DND-41 (cell line): ENCODE data around the gene IKZF2.

ENCODE experiments used
- ATAC-seq: fragments of 200-7000 bp; cut with Tn5 transposase; 3 replicates; pipeline ENCODE4 v1.9.1; 2021; ENCODE audit warnings: low read depth; ENCODE audit not compliant: insufficient read depth
- DNase-seq: peaks from one replicate; pipeline ENCODE4 v3.0.0-alpha.2; 2020
- H2AFZ ChIP-seq: 2 replicates; pipeline ENCODE4 v1.6.0; 2012; ENCODE audit warnings: low read depth, low read length
- H3K27ac ChIP-seq: 2 replicates; pipeline ENCODE4 v1.5.1; 2012; ENCODE audit warnings: low read length, inconsistent platforms
- H3K27me3 ChIP-seq: fragments of 200-600 bp; sonication (generic); 2 replicates; pipeline ENCODE4 v1.6.0; 2012; ENCODE audit warnings: low read length, mild to moderate bottlenecking, inconsistent platforms; ENCODE audit not compliant: insufficient read depth, poor library complexity
- H3K36me3 ChIP-seq: 2 replicates; pipeline ENCODE4 v1.5.1; 2012; ENCODE audit warnings: low read length, inconsistent platforms; ENCODE audit not compliant: insufficient read depth
- H3K4me1 ChIP-seq: 2 replicates; pipeline ENCODE4 v1.5.1; 2012; ENCODE audit warnings: mild to moderate bottlenecking, low read length; ENCODE audit not compliant: insufficient read depth
- H3K4me2 ChIP-seq: 2 replicates; pipeline ENCODE4 v1.6.0; 2012; ENCODE audit warnings: mild to moderate bottlenecking, moderate library complexity, low read length, inconsistent platforms; ENCODE audit not compliant: insufficient read depth
- H3K4me3 ChIP-seq, 2 experiments: fragments of 200-600 bp in 1 of 2; shearing (Covaris generic) in 1 of 2; 2 replicates each; pipeline ENCODE4 v1.5.1; 2012 to 2016; ENCODE audit warnings: inconsistent platforms in 2 of 2, low read length in 2 of 2, mild to moderate bottlenecking in 2 of 2, low read depth in 1 of 2, moderate library complexity in 1 of 2
- H3K79me2 ChIP-seq: 2 replicates; pipeline ENCODE4 v1.6.0; 2012; ENCODE audit warnings: low read length, inconsistent platforms; ENCODE audit not compliant: insufficient read depth
- H3K9ac ChIP-seq: 2 replicates; pipeline ENCODE4 v1.6.0; 2012; ENCODE audit warnings: low read depth, mild to moderate bottlenecking, inconsistent platforms, low read length, moderate library complexity
- H3K9me3 ChIP-seq: 2 replicates; pipeline ENCODE4 v1.5.1; 2012; ENCODE audit warnings: low read length, moderate library complexity, mild to moderate bottlenecking, inconsistent platforms; ENCODE audit not compliant: insufficient read depth, severe bottlenecking
- H4K20me1 ChIP-seq: 2 replicates; pipeline ENCODE4 v1.6.0; 2012; ENCODE audit warnings: low read length; ENCODE audit not compliant: insufficient read depth
- CTCF ChIP-seq: IDR thresholded peaks from 2 replicates; pipeline ENCODE4 v1.5.1; 2012; ENCODE audit warnings: borderline replicate concordance, low read length, moderate library complexity, mild to moderate bottlenecking; ENCODE audit not compliant: poor library complexity, severe bottlenecking; ENCODE audit errors: extremely low read depth
- EZH2 ChIP-seq: IDR thresholded peaks from 3 replicates; pipeline ENCODE4 v1.6.1; 2012; ENCODE audit warnings: borderline replicate concordance, low read depth, mild to moderate bottlenecking, moderate library complexity, low read length, inconsistent platforms; ENCODE audit not compliant: severe bottlenecking

The IKZF2 gene

GRCh38 chr2:212961255-212961654 is 190.2 kb downstream of the IKZF2 start:
- DNase-seq = no peak
- Histone ChIP-seq H3K36me3 (peaks cover 7% of the 10 kb centered on the region), H3K9me3 (no peaks in the 10 kb centered on the region), H3K4me3 (no peak overlapping the region), H3K27me3 (no peaks in the 10 kb centered on the region), H4K20me1 (no peaks in the 10 kb centered on the region), H3K79me2 (no peaks in the 10 kb centered on the region), H3K4me1 (peaks cover 58% of the 10 kb centered on the region), H3K9ac (no peak overlapping the region), H3K4me2 (no peak overlapping the region), H2AFZ (no peak overlapping the region), H3K27ac (peak overlapping the region; percentile 32)
- no peak for TF ChIP-seq CTCF
- TF ChIP-seq EZH2 = no peak
- ATAC-seq = no peak

DNA sequence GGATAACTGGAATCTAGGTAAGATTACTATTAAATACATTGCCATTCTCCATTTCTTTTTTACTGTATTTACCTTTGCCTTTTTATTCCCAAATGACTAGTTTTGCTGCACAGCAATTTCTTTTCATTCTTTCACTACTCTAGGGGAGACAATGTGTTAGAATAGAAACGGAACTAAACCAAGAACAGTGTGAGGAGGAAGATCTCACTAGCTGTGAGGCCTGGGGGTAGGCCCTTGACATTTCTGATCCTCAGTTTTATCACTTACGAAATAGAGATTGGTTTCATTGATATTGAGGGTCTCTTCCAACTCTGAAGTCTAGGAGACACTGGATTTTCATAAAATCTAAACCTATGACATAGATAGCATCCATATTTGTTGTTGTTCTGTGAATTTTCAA is 191.1 kb downstream of the IKZF2 start:
- peak overlapping the region; percentile 82 for H3K27ac ChIP-seq
- H2AFZ ChIP-seq = no peak overlapping the region
- DNase-seq = no peak
- H3K79me2 ChIP-seq = no peaks in the 10 kb centered on the region
- H3K36me3 ChIP-seq = peaks cover 7% of the 10 kb centered on the region
- H3K27me3 ChIP-seq = no peaks in the 10 kb centered on the region
- no peaks in the 10 kb centered on the region for H3K9me3 ChIP-seq
- no peak for ATAC-seq
- H3K4me2 ChIP-seq = no peak overlapping the region
- no peak overlapping the region for H3K9ac ChIP-seq
- TF ChIP-seq EZH2 = no peak
- TF ChIP-seq CTCF = no peak
- no peaks in the 10 kb centered on the region for H4K20me1 ChIP-seq
- peaks cover 60% of the 10 kb centered on the region for H3K4me1 ChIP-seq
- no peak overlapping the region for H3K4me3 ChIP-seq

DNA sequence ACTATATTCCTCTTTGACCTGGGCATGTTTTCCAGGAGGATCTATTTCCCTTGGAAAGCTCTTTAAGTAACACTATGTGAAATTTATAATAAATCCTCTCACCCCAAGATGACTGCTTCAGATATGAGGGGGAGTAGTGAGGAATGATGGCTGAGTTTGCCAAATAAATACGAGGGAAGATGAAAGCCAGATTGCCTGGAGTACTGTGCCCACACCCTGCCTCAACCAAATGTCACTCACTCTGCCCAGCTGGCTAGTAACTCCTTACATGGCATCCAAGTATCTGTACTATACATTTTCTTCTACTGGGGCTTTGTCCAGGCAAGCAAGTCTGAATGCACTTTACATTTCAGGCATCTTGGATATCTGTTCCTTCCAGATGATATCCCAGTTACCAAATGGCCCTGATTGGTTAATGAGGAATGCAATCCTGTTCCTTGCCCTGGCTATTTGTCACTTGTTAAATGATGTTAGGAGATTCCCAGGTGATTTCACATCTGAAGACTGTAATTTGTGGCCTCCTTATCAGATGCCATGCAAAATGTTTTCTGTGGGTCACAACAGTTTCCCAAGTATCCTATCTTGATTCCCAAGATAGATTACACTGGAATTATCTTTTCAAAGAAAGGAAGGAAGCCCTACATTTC is 191.8 kb downstream of the IKZF2 start:
- no peak for TF ChIP-seq CTCF
- TF ChIP-seq EZH2 = no peak
- Histone ChIP-seq H3K79me2 (no peaks in the 10 kb centered on the region), H3K9me3 (no peaks in the 10 kb centered on the region), H3K36me3 (peaks cover 7% of the 10 kb centered on the region), H3K27me3 (no peaks in the 10 kb centered on the region), H4K20me1 (no peaks in the 10 kb centered on the region), H3K4me1 (peaks cover 60% of the 10 kb centered on the region), H3K27ac (peak overlapping the region; percentile 82), H2AFZ (no peak overlapping the region), H3K4me2 (peak overlapping the region; percentile 33), H3K4me3 (0 out of 4 replicates have a peak overlapping the region, but pooled peaks of 1 of the 2 experiments have one; percentile 2), H3K9ac (peak overlapping the region; percentile 10; the same call in 1 of the 2 replicates)
- peak; percentile 14 for DNase-seq
- ATAC-seq = no peak

DNA sequence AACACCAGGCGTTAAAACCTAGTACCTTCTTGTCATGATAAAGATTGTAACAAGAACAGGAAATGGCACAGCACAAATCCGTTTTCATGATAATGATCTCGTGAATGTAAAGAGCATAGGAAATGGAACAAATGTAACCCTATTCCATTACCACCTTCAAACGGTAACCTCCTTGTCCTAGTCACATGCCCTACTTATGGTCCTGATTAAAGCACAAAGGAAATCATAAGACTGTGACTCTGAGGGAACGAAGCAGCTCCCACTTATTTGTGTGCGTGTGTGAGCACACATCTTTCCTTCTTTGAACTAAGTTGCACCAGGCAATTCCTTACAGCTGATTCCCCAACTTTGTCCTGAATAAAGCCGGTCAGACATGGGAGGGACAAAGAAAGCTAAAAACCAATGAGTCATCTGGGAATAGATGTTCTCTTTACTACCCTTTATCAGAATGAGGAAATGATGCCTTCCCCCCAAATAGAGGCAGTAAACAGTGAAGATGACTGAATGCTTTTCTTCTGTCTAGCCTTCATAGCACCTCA is 192.6 kb downstream of the IKZF2 start:
- peak overlapping the region; percentile 33 for H3K4me2 ChIP-seq
- H3K4me3 ChIP-seq = 0 out of 4 replicates have a peak overlapping the region, but pooled peaks of 1 of the 2 experiments have one; percentile 2
- no peaks in the 10 kb centered on the region for H4K20me1 ChIP-seq
- peaks cover 7% of the 10 kb centered on the region for H3K36me3 ChIP-seq
- H3K27ac ChIP-seq = peak overlapping the region; percentile 82
- peak overlapping the region; percentile 10 for H3K9ac ChIP-seq
- 0 out of 2 replicates have a peak overlapping the region, but pooled peaks have one; percentile 1 for H2AFZ ChIP-seq
- H3K9me3 ChIP-seq = no peaks in the 10 kb centered on the region
- no peaks in the 10 kb centered on the region for H3K27me3 ChIP-seq
- peaks cover 60% of the 10 kb centered on the region for H3K4me1 ChIP-seq
- ATAC-seq = peak; percentile 82
- H3K79me2 ChIP-seq = no peaks in the 10 kb centered on the region
- TF ChIP-seq EZH2 = no peak
- DNase-seq = peak; percentile 29
